Natural killer cell treated with Interleukin-12 subunit alpha and Interleukin-12 subunit beta and Interleukin-15 and Interleukin-18, amount 100 ng/mL, for 72 hours (primary cell): ENCODE results near the gene XYLT2. TPM values are rescaled to one million over a fixed set of nuclear protein-coding genes. Genes with fewer than 3 reads are reported as not detected.
A peak's percentile ranks its signal among the peaks of the same experiment; 100 is the strongest.
"Not testable (repeated sequence)": the region's sequence is repeated elsewhere in the genome, so short reads cannot be mapped to it uniquely, and the experiment has no call there.

Source experiments
- ATAC-seq, 2 donors: fragments of 150-1000 bp; cut with Tn5 transposase in 1 of 2; sonication (Bioruptor Pico), chemical (Tn5 transposase) in 1 of 2; 2 replicates each; pipeline ENCODE4 v1.10.0; 2021
- DNase-seq: peaks from one replicate; pipeline ENCODE4 v3.0.0; 2022; ENCODE audit warnings: low spot score
- H3K27ac Mint-ChIP-seq, 2 donors: 1 replicate in 1 of 2; 2 replicates in 1 of 2; pipeline ENCODE4 v1.8.0; 2022; ENCODE audit warnings: mixed read lengths in 2 of 2, mild to moderate bottlenecking in 1 of 2, moderate library complexity in 1 of 2
- H3K27me3 Mint-ChIP-seq, 2 donors: 1 replicate in 1 of 2; 2 replicates in 1 of 2; pipeline ENCODE4 v1.8.0; 2022; ENCODE audit warnings: mixed read lengths in 2 of 2
- H3K36me3 Mint-ChIP-seq: one replicate; pipeline ENCODE4 v1.8.0; 2022; ENCODE audit warnings: mixed read lengths
- H3K4me1 Mint-ChIP-seq, 2 donors: 1 replicate in 1 of 2; 2 replicates in 1 of 2; pipeline ENCODE4 v1.8.0; 2022; ENCODE audit warnings: low read depth in 2 of 2, mixed read lengths in 2 of 2, mild to moderate bottlenecking in 1 of 2
- H3K4me3 Mint-ChIP-seq: one replicate; pipeline ENCODE4 v1.8.0; 2022; ENCODE audit warnings: mixed read lengths
- H3K9me3 Mint-ChIP-seq: 2 replicates; pipeline ENCODE4 v1.8.0; 2022; ENCODE audit warnings: mixed read lengths
- total RNA-seq, 2 donors: library from RNA; stranded (reverse); gene quantifications; one replicate each; pipeline ENCODE4 v1.2.3, GENCODE V29; 2022

The XYLT2 gene
- total RNA-seq, 2 donors from 2014 or later, result 19.6 to 27.1 TPM

DNA sequence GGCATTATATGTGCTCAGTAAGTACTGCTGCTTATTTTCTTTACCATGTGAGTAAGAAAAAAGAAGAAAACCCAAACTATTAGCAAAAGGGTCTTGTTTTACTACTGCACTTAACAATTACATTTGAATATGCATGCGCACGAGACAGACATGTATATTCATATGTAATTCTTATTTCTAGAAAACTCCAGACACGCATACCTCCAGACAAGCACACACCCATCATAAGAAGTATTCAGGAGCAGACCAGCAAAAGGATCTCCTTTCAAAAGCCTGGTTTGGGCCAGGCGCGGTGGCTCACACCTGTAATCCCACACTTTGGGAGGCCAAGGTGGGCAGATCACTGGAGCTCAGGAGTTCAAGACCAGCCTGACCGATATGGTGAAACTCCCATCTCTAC is 43.6 kb downstream of the XYLT2 start:
- H3K4me3 Mint-ChIP-seq, result no peak overlapping the region
- DNase-seq, result no peak
- H3K27me3 Mint-ChIP-seq, result no peaks in the 10 kb centered on the region
- no peak for ATAC-seq
- H3K27ac Mint-ChIP-seq, result no peak overlapping the region
- H3K4me1 Mint-ChIP-seq, result peaks cover 20 to 28% of the 10 kb centered on the region in 2 donors
- H3K9me3 Mint-ChIP-seq, result no peaks in the 10 kb centered on the region
- peaks cover 55% of the 10 kb centered on the region for H3K36me3 Mint-ChIP-seq

DNA sequence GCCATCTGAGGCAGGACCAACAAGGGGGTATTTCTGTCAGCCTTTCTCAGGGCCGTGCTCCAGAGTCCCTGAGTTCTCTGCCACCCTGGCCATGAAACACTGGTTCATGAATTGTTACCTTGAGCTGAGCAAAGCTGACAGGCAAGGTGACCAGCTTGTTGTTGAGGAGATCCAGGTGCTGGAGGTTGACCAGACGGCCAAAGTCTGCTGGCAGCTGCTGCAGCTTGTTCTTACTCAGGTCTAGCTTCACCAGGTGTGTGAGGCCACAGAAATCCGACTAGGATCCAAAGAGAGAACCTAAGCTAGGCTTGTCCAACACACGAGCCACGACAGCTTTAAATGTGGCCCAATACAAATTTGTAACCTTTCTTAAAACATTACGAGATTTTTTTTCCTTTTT is 46.7 kb downstream of the XYLT2 start:
- H3K4me1 Mint-ChIP-seq, result peaks cover 33 to 34% of the 10 kb centered on the region in 2 donors
- no peaks in the 10 kb centered on the region for H3K9me3 Mint-ChIP-seq
- no peak overlapping the region for H3K27ac Mint-ChIP-seq
- peaks cover 37% of the 10 kb centered on the region for H3K36me3 Mint-ChIP-seq
- no peak for DNase-seq
- no peaks in the 10 kb centered on the region for H3K27me3 Mint-ChIP-seq
- ATAC-seq, result no peak
- H3K4me3 Mint-ChIP-seq, result no peak overlapping the region

GRCh38 chr17:50393700-50394099 is 47.8 kb downstream of the XYLT2 start:
- H3K4me1 Mint-ChIP-seq, result peaks cover 33 to 38% of the 10 kb centered on the region in 2 donors
- DNase-seq, result no peak
- no peak for ATAC-seq
- H3K4me3 Mint-ChIP-seq, result no peak overlapping the region
- peaks cover 31% of the 10 kb centered on the region for H3K36me3 Mint-ChIP-seq
- H3K27ac Mint-ChIP-seq, result no peak overlapping the region
- no peaks in the 10 kb centered on the region for H3K27me3 Mint-ChIP-seq
- H3K9me3 Mint-ChIP-seq, result no peaks in the 10 kb centered on the region

DNA sequence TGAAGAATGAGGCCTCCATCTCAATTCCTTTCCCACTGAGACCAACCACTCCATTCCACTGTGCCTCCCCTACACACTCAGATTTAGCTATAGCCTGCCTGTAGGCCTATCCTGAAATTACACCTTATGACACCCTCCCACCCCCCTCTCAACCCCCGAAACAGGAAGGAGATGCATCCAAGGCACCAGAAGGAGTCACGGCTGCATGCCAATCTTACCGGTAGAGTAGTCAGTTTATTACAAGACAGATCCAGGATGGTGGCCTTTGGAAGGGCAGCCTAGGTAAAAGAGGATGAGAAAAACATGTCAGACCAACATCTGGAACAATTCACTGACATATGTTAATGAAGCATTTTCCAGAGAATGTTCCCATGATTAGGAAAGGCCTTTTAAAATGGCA is 48.8 kb downstream of the XYLT2 start:
- Mint-ChIP-seq H3K36me3 (peaks cover 31% of the 10 kb centered on the region), H3K27me3 (no peaks in the 10 kb centered on the region), H3K9me3 (no peaks in the 10 kb centered on the region), H3K4me3 (peak overlapping the region; percentile 94), H3K4me1 (peaks cover 31 to 38% of the 10 kb centered on the region in 2 donors), H3K27ac (peak overlapping the region; percentile 55 to 95)
- DNase-seq (no peak), ATAC-seq (no peak)

DNA sequence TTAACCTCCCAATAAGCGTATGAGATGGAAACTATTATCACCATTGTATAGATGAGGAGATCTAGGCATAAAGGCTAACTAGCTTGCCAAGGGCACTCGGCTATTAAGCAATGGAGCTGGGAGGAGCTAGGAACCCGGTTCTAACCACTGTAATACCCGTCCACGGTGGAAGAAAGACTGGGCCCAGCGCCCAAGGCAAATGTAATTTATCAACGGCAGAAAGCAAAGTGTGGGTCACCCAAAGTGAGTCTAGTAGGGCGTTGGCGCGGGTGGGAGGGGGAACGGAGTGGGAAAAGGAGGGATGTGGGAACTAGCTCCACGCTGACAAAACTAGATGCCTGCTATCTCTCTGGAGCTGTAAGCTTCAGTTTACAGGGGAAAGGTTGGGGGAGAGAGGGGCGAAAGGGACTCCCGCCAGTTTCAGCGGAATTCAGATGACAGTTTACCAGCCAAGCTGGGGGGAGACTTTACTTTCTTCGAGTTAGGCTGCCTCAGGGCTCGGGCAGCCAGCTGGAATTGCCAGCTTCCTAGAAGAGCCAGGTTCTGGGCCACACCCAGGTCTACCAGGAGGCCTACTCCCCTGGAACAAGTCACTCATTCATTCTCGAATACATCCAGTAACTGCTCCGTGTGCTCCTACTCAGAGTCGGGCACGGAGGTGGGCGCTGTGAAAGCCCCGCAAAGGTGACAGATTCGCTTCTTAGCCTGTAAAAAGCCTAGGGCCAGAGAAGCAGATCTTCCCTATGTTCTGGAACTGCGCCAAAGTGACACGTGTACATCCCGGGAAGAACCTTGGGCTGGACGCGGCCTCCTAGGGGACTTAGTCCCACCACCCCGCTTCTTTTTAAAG is 50.6 kb downstream of the XYLT2 start:
- peaks cover 29 to 38% of the 10 kb centered on the region in 2 donors for H3K4me1 Mint-ChIP-seq
- no peaks in the 10 kb centered on the region for H3K9me3 Mint-ChIP-seq
- peaks cover 23% of the 10 kb centered on the region for H3K36me3 Mint-ChIP-seq
- H3K27ac Mint-ChIP-seq, result peak overlapping the region; percentile 62 to 95
- H3K27me3 Mint-ChIP-seq, result no peaks in the 10 kb centered on the region
- no peak for DNase-seq
- peak overlapping the region; percentile 94 for H3K4me3 Mint-ChIP-seq
- peak in 1 of 2 donors; percentile 12 for ATAC-seq

DNA sequence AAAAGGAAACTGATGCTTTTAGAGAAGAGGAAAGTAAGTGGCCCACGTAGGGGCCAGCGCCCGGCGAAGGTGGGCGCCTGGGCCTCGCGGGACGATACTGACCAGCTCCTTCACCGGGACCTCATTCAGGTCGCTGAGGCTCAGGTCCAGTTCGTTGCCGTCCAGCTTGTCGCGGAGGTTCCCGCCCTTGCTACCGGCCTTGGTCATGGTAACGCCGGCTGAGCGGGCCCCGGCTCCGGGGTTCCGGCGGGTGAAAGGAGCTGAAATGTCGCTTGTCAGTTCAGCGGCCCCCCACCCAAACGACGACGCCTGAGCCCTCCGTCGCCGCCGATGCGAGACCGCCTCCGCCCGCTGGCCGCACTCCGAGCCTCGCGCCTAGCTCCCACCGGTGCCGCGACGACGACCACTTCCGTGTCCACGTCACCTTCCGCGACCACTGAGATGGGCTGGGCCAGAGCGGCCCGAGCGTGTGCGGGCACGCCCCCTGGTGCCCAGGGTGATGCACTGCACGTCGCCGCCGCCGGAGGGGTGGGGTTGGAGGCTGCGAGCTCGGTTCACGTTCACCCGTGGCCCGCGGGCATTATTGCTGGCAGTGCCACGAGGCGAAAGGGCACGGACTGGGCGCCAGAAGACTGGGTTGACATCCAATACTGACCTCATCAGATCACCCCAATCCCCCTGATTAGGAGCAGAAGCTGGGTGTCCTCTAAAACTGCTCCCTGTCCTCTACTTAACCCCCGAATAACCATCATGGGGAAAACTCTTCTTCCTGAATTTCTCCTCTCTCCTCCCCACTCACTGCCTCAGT is 51.4 kb downstream of the XYLT2 start, which contains the start of gene LRRC59:
Gene LRRC59, minus strand, starts transcription at position 413 of the 808 bp plus-strand sequence. Its CDS starts 206 bp downstream, at position 207.
- Mint-ChIP-seq H3K27ac (peak within 1 kb of the TSS; percentile 62 to 95), H3K4me3 (peak within 1 kb of the TSS; percentile 94), H3K9me3 (no peaks in the 10 kb centered on the region), H3K4me1 (peaks cover 29 to 38% of the 10 kb centered on the region in 2 donors), H3K36me3 (peaks cover 21% of the 10 kb centered on the region), H3K27me3 (peaks cover 0 to 2% of the 10 kb centered on the region in 2 donors)
- peak; percentile 93 for DNase-seq
- ATAC-seq, result peak; percentile 100

GRCh38 chr17:50397919-50398285 is 52.0 kb downstream of the XYLT2 start:
- DNase-seq (no peak), ATAC-seq (no peak)
- H3K27me3 Mint-ChIP-seq, result peaks cover 0 to 2% of the 10 kb centered on the region in 2 donors
- peak overlapping the region; percentile 94 for H3K4me3 Mint-ChIP-seq
- H3K4me1 Mint-ChIP-seq, result peaks cover 29 to 37% of the 10 kb centered on the region in 2 donors
- peaks cover 20% of the 10 kb centered on the region for H3K36me3 Mint-ChIP-seq
- no peaks in the 10 kb centered on the region for H3K9me3 Mint-ChIP-seq
- peak overlapping the region; percentile 62 for H3K27ac Mint-ChIP-seq

DNA sequence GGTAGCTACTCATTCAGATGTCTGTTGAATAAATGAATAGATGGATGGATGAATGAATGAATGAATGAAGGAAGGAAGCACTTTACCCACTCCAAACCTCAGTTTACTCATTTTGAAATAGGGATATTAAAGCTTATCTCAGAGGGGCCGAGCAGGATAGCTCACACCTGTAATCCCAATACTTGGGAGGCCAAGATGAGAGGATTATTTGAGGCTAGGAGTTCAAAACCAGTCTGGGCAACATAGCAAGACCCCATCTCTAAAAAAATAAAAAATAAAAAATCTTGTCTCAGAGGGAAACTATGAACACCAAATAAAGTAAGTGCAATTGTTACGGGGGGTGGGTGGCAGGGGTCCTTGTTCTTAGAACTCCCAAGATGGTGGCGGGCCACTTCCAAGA is 52.7 kb downstream of the XYLT2 start:
- ATAC-seq, H3K27me3 Mint-ChIP-seq, DNase-seq, H3K4me3 Mint-ChIP-seq, H3K9me3 Mint-ChIP-seq: not testable (repeated sequence)
- Mint-ChIP-seq H3K4me1 (peaks cover 23 to 30% of the 10 kb centered on the region in 2 donors), H3K36me3 (peaks cover 13% of the 10 kb centered on the region), H3K27ac (peak overlapping the region in 1 of 2 donors; percentile 62)

DNA sequence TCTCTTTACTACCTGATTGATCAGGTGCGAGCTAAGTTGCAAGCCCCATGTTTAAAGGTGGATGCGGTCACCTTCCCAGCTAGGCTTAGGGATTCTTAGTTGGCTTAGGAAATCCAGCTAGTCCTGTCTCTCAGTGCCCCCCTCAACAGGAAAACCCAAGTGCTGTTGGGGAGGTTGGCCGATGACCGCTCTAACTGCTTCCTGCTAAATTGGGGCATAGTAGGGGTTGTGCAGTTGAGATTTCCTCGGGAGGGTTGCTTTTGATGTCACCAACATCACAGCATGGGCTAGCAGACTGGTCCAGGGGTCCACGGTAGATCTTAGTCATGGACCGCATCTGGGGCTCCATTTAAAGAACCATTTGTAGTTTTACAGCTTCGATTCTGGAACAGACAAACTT is 53.7 kb downstream of the XYLT2 start:
- not testable (repeated sequence) for H3K4me3 Mint-ChIP-seq, H3K9me3 Mint-ChIP-seq, H3K27ac Mint-ChIP-seq

GRCh38 chr17:50405351-50405750 is 59.4 kb downstream of the XYLT2 start:
- H3K27ac Mint-ChIP-seq, H3K4me1 Mint-ChIP-seq, ATAC-seq, H3K36me3 Mint-ChIP-seq, H3K4me3 Mint-ChIP-seq, DNase-seq, H3K9me3 Mint-ChIP-seq: not testable (repeated sequence)
- H3K27me3 Mint-ChIP-seq, result peaks cover 15 to 33% of the 10 kb centered on the region in 2 donors

More for the DNA sequence above, 53.7 kb downstream of the XYLT2 start:
- not testable (repeated sequence) for DNase-seq, ATAC-seq, H3K36me3 Mint-ChIP-seq, H3K27me3 Mint-ChIP-seq
- H3K4me1 Mint-ChIP-seq, result peaks cover 18 to 24% of the 10 kb centered on the region in 2 donors

DNA sequence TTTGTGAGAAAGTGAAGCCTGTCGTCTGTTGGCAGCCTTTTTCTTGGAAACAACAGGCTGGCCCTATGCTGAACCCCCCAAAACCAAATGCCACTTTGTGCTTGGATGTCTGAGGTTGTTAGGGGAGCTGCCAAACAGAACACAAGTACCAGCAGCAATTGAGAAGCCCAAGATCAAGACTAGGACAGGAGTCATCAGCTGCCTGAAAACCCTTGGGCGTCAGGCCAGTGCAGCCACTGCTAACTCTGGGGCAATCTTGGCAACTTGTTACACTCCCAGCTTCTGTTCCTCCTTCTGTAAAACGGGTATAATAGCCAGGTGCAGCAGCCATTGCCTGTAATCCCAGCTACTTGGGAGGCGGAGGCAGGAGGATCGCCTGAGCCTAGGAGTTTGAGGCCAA is 60.7 kb downstream of the XYLT2 start:
- DNase-seq (no peak), ATAC-seq (no peak)
- H3K9me3 Mint-ChIP-seq, result no peaks in the 10 kb centered on the region
- H3K4me3 Mint-ChIP-seq, result no peak overlapping the region
- no peaks in the 10 kb centered on the region for H3K4me1 Mint-ChIP-seq
- H3K27ac Mint-ChIP-seq, result no peak overlapping the region
- H3K36me3 Mint-ChIP-seq, result no peaks in the 10 kb centered on the region
- peaks cover 15 to 33% of the 10 kb centered on the region in 2 donors for H3K27me3 Mint-ChIP-seq

GRCh38 chr17:50407921-50408320 is 62.0 kb downstream of the XYLT2 start:
- no peaks in the 10 kb centered on the region for H3K36me3 Mint-ChIP-seq
- no peak overlapping the region for H3K27ac Mint-ChIP-seq
- ATAC-seq, result no peak
- no peak overlapping the region for H3K4me3 Mint-ChIP-seq
- H3K9me3 Mint-ChIP-seq, result no peaks in the 10 kb centered on the region
- no peaks in the 10 kb centered on the region for H3K4me1 Mint-ChIP-seq
- no peak for DNase-seq
- peaks cover 18 to 41% of the 10 kb centered on the region in 2 donors for H3K27me3 Mint-ChIP-seq
